Brain microvascular endothelial cell (primary cell): Measurements from ENCODE around the gene GATA2.

Experiments
- DNase-seq: peaks from one replicate; pipeline ENCODE4 v3.0.0-alpha.2; 2020
- H3K27ac ChIP-seq: fragments of 250-450 bp; sonication (Bioruptor Pico); 2 replicates; pipeline ENCODE4 v1.5.1; 2020; ENCODE audit warnings: mild to moderate bottlenecking, moderate library complexity
- H3K27me3 ChIP-seq: fragments of 250-450 bp; sonication (Bioruptor Pico); replicated peaks from 2 replicates; pipeline ENCODE4 v1.5.1; 2020; ENCODE audit warnings: mild to moderate bottlenecking
- H3K36me3 ChIP-seq: fragments of 250-450 bp; sonication (Bioruptor Pico); replicated peaks from 2 replicates; pipeline ENCODE4 v1.5.1; 2020; ENCODE audit warnings: mild to moderate bottlenecking
- H3K4me3 ChIP-seq: 2 replicates; pipeline ENCODE4 v1.5.1; 2011; ENCODE audit warnings: low read depth, mild to moderate bottlenecking, control low read depth, low read length, moderate library complexity
- CTCF ChIP-seq: IDR thresholded peaks from 2 replicates; pipeline ENCODE4 v1.5.1; 2011; ENCODE audit warnings: low read depth, mild to moderate bottlenecking, moderate library complexity, low read length, control low read depth, inconsistent platforms; ENCODE audit errors: missing control alignments
- in situ Hi-C: cut with HindIII; loops from 2 replicates; pipeline ENCODE4 v1.10.0; 2017; ENCODE audit warnings: low sequenced_read_pairs, low pct_ligation_motif_present

The GATA2 gene

DNA sequence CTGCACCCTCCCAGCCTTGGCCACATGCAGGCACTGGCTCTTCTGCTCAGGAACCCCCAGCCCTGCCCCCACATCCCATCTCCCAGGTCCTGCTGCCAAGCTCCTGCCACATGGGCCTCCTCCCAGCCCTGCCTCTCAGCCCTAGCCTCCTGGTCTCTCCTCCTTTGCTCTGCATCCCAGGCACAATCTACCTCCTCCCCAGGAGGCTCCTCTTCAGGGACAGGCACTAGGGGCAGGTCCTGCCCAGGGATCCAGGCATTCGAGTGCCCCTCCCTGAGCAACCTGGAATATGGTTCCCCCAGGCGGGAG lies 38.7 kb downstream of the GATA2 start:
- H3K36me3 ChIP-seq, result no peaks in the 10 kb centered on the region
- H3K27me3 ChIP-seq, result peaks cover 33% of the 10 kb centered on the region
- in situ Hi-C loops, result no loop called here
- no peak for DNase-seq
- H3K4me3 ChIP-seq, result no peak overlapping the region
- no peak overlapping the region for H3K27ac ChIP-seq
- no peak for TF ChIP-seq CTCF

GRCh38 chr3:128453501-128454309 lies 39.3 kb downstream of the GATA2 start:
- no peak for TF ChIP-seq CTCF
- H3K36me3 ChIP-seq, result no peaks in the 10 kb centered on the region
- H3K4me3 ChIP-seq, result no peak overlapping the region
- no peak overlapping the region for H3K27ac ChIP-seq
- no peak for DNase-seq
- peaks cover 33% of the 10 kb centered on the region for H3K27me3 ChIP-seq
- in situ Hi-C loops, result no loop called here

DNA sequence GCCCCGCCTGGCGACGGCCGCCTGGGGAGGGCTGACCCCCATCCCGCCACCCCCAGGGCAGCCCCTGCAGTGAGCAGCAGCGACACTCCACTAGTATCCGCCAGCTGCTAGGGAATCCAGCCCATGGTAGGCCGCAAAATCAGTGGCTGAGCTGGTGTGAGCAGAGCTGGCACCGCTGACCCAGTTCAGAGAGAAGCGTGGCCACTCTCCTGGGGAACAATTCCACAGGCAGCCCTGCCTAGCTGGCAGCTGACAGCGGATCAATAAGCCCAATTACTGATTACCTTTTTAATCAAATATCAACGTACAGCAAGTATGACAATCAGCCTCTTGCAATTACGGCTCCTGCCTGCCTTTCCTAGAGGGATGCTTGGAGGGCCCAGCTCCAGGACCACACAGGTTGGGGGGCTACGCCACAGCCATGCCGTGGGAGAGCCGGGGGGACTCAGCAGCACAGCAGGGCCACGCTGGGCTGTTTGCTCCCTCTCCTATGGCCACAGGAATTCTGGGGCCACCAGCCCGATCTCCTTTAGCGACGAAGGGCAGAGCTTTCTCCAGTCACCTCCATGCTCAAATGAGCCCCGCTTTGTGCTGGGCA lies 40.2 kb downstream of the GATA2 start:
- peaks cover 33% of the 10 kb centered on the region for H3K27me3 ChIP-seq
- no peak for TF ChIP-seq CTCF
- in situ Hi-C loops, result no loop called here

GRCh38 chr3:128452120-128452519 lies 40.9 kb downstream of the GATA2 start:
- in situ Hi-C loops, result no loop called here
- Histone ChIP-seq H3K27ac (no peak overlapping the region), H3K27me3 (peaks cover 30% of the 10 kb centered on the region), H3K4me3 (no peak overlapping the region), H3K36me3 (no peaks in the 10 kb centered on the region)
- no peak for DNase-seq
- no peak for TF ChIP-seq CTCF

More for the DNA sequence above, 40.2 kb downstream of the GATA2 start:
- Histone ChIP-seq H3K4me3 (no peak overlapping the region), H3K27ac (no peak overlapping the region), H3K36me3 (no peaks in the 10 kb centered on the region)
- no peak for DNase-seq

DNA sequence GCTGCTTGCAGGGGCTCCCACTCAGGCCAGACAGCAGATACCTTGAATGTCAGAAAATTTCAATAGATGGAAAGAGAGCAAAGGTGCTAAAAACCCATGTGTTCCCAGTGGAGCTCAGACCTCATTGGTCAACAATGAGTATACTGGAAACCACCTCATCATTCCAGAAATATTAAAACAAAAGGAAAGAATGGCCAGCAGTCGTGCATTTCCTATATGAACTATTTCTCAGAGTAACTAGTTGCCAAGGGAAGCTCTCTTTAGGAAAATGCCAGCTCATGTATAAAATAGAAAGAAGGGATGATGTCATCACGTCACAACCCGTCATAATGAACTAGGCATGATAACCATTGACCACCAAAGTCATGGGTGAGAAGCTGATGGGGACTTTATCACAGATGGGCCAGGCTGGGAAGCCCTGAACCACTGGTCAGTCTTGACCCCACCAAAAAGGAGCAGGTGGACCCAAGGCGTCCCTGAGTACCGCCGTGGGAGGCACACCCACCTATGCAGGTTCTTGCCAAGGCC lies 43.8 kb downstream of the GATA2 start:
- no peak for TF ChIP-seq CTCF
- peaks cover 2% of the 10 kb centered on the region for H3K27me3 ChIP-seq
- H3K36me3 ChIP-seq, result no peaks in the 10 kb centered on the region
- H3K4me3 ChIP-seq, result no peak overlapping the region
- in situ Hi-C loops, result no loop called here
- H3K27ac ChIP-seq, result no peak overlapping the region
- DNase-seq, result no peak

GRCh38 chr3:128448491-128448890 lies 44.5 kb downstream of the GATA2 start:
- DNase-seq, result no peak
- in situ Hi-C loops, result no loop called here
- H3K27ac ChIP-seq, result no peak overlapping the region
- H3K36me3 ChIP-seq, result no peaks in the 10 kb centered on the region
- no peak overlapping the region for H3K4me3 ChIP-seq
- H3K27me3 ChIP-seq, result peaks cover 2% of the 10 kb centered on the region
- TF ChIP-seq CTCF, result no peak
